Adrenal gland (tissue), 5 donors: ENCODE results near the gene HNRNPUL1.

Experiments used
- CTCF ChIP-seq, 6 experiments: fragments of 450-650 bp in 4 of 6; fragments of 200-600 bp in 2 of 6; sonication (generic) in 1 of 6; IDR thresholded peaks; 1 replicate in 5 of 6; 2 replicates in 1 of 6; pipeline versions ENCODE4 v1.5.1 to v1.8.0; 2016 to 2021; ENCODE audit warnings: antibody characterized with exemption in 6 of 6, mild to moderate bottlenecking in 2 of 6, moderate library complexity in 1 of 6
- POLR2A ChIP-seq, 2 donors: fragments of 450-650 bp; IDR thresholded peaks; one replicate each; pipeline ENCODE4 v1.6.1; 2017; ENCODE audit warnings: antibody characterized with exemption in 2 of 2, mild to moderate bottlenecking in 2 of 2, moderate library complexity in 1 of 2
- donor health status: DM: no; HTN: no; CAD: no.

GRCh38 chr19:41320185-41320518, 56.0 kb downstream of the HNRNPUL1 start:
- no peak for TF ChIP-seq CTCF (IDR thresholded peaks at IDR 0.05)
- TF ChIP-seq POLR2A (IDR thresholded peaks at IDR 0.05), result no peak
